HG02678 (cell line): ENCODE results near the gene TMEM169.
A peak's percentile ranks its signal among the peaks of the same experiment; 100 is the strongest.
"Not testable (repeated sequence)": the region's sequence is repeated elsewhere in the genome, so short reads cannot be mapped to it uniquely, and the experiment has no call there.

Source experiments
- ATAC-seq: cut with Tn5 transposase; IDR thresholded peaks from one replicate; pipeline ENCODE4 v1.9.1; 2021; ENCODE audit warnings: mild to moderate bottlenecking, moderate library complexity; ENCODE audit not compliant: unreplicated experiment

TMEM169 gene

GRCh38 chr2:216126943-216127342, 45.2 kb downstream of the TMEM169 start:
- no peak for ATAC-seq

GRCh38 chr2:216130346-216130971, 48.7 kb downstream of the TMEM169 start:
- ATAC-seq = no peak

- ATAC-seq = no peak
Observed at GRCh38 chr2:216131175-216131926, 49.6 kb downstream of the TMEM169 start.

- ATAC-seq = no peak
Observed at GRCh38 chr2:216132585-216132984, 50.9 kb downstream of the TMEM169 start.

GRCh38 chr2:216133397-216133796, 51.7 kb downstream of the TMEM169 start:
- ATAC-seq = no peak

- no peak for ATAC-seq
Observed at GRCh38 chr2:216134958-216135541, 53.3 kb downstream of the TMEM169 start.

GRCh38 chr2:216139884-216140283, 58.2 kb downstream of the TMEM169 start:
- no peak for ATAC-seq

- ATAC-seq = not testable (repeated sequence)
Observed at GRCh38 chr2:216141516-216141915, 59.8 kb downstream of the TMEM169 start.

GRCh38 chr2:216142540-216142939, 60.8 kb downstream of the TMEM169 start:
- ATAC-seq = peak; percentile 99

- ATAC-seq = no peak
Observed at GRCh38 chr2:216144372-216144771, 62.7 kb downstream of the TMEM169 start.

- ATAC-seq = no peak
Observed at GRCh38 chr2:216144857-216145256, 63.1 kb downstream of the TMEM169 start.

GRCh38 chr2:216146573-216146972, 64.9 kb downstream of the TMEM169 start:
- no peak for ATAC-seq

GRCh38 chr2:216147172-216148131, 65.7 kb downstream of the TMEM169 start:
- ATAC-seq = no peak

GRCh38 chr2:216148983-216149382, 67.3 kb downstream of the TMEM169 start:
- no peak for ATAC-seq

- no peak for ATAC-seq
Observed at GRCh38 chr2:216149741-216150140, 68.0 kb downstream of the TMEM169 start.

- no peak for ATAC-seq
Observed at GRCh38 chr2:216151313-216152025, 69.8 kb downstream of the TMEM169 start.
